Adrenal gland (tissue), 12 donors: ENCODE results near the gene OSBPL7. TPM values are rescaled to one million over a fixed set of nuclear protein-coding genes. Genes with fewer than 3 reads are reported as not detected.

Experiments used
- DNase-seq, 7 donors: peaks; one replicate each; pipeline ENCODE4 v3.0.0-alpha.2; 2019 to 2020
- H3K27ac ChIP-seq, 5 donors: fragments of 200-600 bp; sonication (generic) in 4 of 5; 1 replicate in 3 of 5; 2 replicates in 2 of 5; pipeline versions ENCODE4 v1.5.1 to v1.8.0; 2016 to 2020; ENCODE audit warnings: mild to moderate bottlenecking in 1 of 5
- H3K27me3 ChIP-seq: fragments of 200-600 bp; 2 replicates; pipeline ENCODE4 v1.8.0; 2021
- H3K36me3 ChIP-seq, 2 donors: fragments of 200-600 bp; replicated peaks in 1 of 2; 1 replicate in 1 of 2; 2 replicates in 1 of 2; pipeline versions ENCODE4 v1.5.1 to v1.8.0; 2018 to 2022
- H3K4me1 ChIP-seq, 2 donors: fragments of 200-600 bp; replicated peaks in 1 of 2; 1 replicate in 1 of 2; 2 replicates in 1 of 2; pipeline versions ENCODE4 v1.5.1 to v1.8.0; 2018 to 2021
- H3K4me3 ChIP-seq, 4 donors: fragments of 200-600 bp; sonication (generic) in 3 of 4; one replicate each; pipeline ENCODE4 v1.5.1; 2016 to 2018
- H3K9me3 ChIP-seq, 3 donors: fragments of 200-600 bp; sonication (generic) in 1 of 3; replicated peaks in 1 of 3; 1 replicate in 2 of 3; 2 replicates in 1 of 3; pipeline versions ENCODE4 v1.5.1 to v1.8.0; 2016 to 2021
- CTCF ChIP-seq, 6 experiments: fragments of 450-650 bp in 4 of 6; fragments of 200-600 bp in 2 of 6; sonication (generic) in 1 of 6; IDR thresholded peaks; 1 replicate in 5 of 6; 2 replicates in 1 of 6; pipeline versions ENCODE4 v1.5.1 to v1.8.0; 2016 to 2021; ENCODE audit warnings: antibody characterized with exemption in 6 of 6, mild to moderate bottlenecking in 2 of 6, moderate library complexity in 1 of 6
- POLR2A ChIP-seq, 2 donors: fragments of 450-650 bp; IDR thresholded peaks; one replicate each; pipeline ENCODE4 v1.6.1; 2017; ENCODE audit warnings: antibody characterized with exemption in 2 of 2, mild to moderate bottlenecking in 2 of 2, moderate library complexity in 1 of 2
- WGBS, 4 donors: extraction: QIAGEN DNeasy Blood & Tissue Kit in 2 of 4; methylation state at CpG; one replicate each; pipeline versions ENCODE4 v1.1.5 to v1.1.7; 2013 to 2017; 5-methylcytosine and 5-hydroxymethylcytosine counted together
- intact Hi-C, 2 donors: fragments of 100-400 bp; cut with DNase I; formaldehyde crosslinking; loops; one replicate each; pipeline versions ENCODE4 v1.14.1 to v1.15.0; 2022 to 2023
- polyA plus RNA-seq, 3 donors: library from polyadenylated mRNA; stranded (reverse); fragments of 200-250 nt in 2 of 3; fragments of 350-450 nt in 1 of 3; fragmentation: Illumina TruSeq in 1 of 3; extraction: RNeasy Lipid Tissue Mini Kit (QIAGEN cat#74804) in 1 of 3; gene quantifications; one replicate each; pipeline ENCODE4 v1.2.3, GENCODE V29; 2013 to 2014
- total RNA-seq, 9 donors: library from RNA; depleted of rRNA in 4 of 9; stranded (reverse); fragments of >200 nt in 4 of 9; fragments of 120-200 nt in 1 of 9; fragmentation: NEBNext Ultra II Directional in 1 of 9; extraction: Animal tissue kit (Norgen Biotek cat#: 25700) in 1 of 9; gene quantifications; one replicate each; pipeline versions ENCODE4 v1.1.0 to v1.2.4, GENCODE V29; 2013 to 2023
- donor health status: healthy with polysubstance abuse.
- donor health status: Bipolar disorder and iron deficiency.
- donor health status: DM: yes; HTN: yes; CAD: no.
- donor health status: DM: no; HTN: no; CAD: no.
- donor health status: DM: no; HTN: no; CAD: no.
- donor health status: DM: yes; HTN: yes; CAD: no.

Gene OSBPL7
- total and polyA plus RNA-seq, 12 donors, result 2.0 to 22.4 (median 6.6) TPM

GRCh38 chr17:47862621-47863440 lies 41.2 kb upstream of the OSBPL7 start:
- no peak for DNase-seq
- Histone ChIP-seq H3K27me3 (peaks cover 3% of the 10 kb centered on the region), H3K27ac (peak overlapping the region in 2 of 5 donors; percentile 9 to 39), H3K4me1 (peaks cover 9 to 10% of the 10 kb centered on the region in 2 donors), H3K36me3 (no peaks in the 10 kb centered on the region), H3K4me3 (no peak overlapping the region), H3K9me3 (no peaks in the 10 kb centered on the region)
- 52 to 70% (median 57%) methylated on average over 7 of the region's 7 CpGs for WGBS, 4 donors
- intact Hi-C loops, result no loop called here
- TF ChIP-seq POLR2A (IDR thresholded peaks at IDR 0.05), result no peak
- no peak for TF ChIP-seq CTCF (IDR thresholded peaks at IDR 0.05)

- H3K4me1 ChIP-seq, result peaks cover 9 to 10% of the 10 kb centered on the region in 2 donors
- no peak overlapping the region for H3K27ac ChIP-seq
- 79 to 91% (median 86%) methylated on average over 5 of the region's 5 CpGs for WGBS, 4 donors
- H3K9me3 ChIP-seq, result no peaks in the 10 kb centered on the region
- DNase-seq, result no peak
- no peaks in the 10 kb centered on the region for H3K36me3 ChIP-seq
- TF ChIP-seq CTCF (IDR thresholded peaks at IDR 0.05), result no peak
- TF ChIP-seq POLR2A (IDR thresholded peaks at IDR 0.05), result no peak
- peaks cover 9% of the 10 kb centered on the region for H3K27me3 ChIP-seq
- intact Hi-C loops, result no loop called here
- H3K4me3 ChIP-seq, result no peak overlapping the region
These were observed 38.8 kb upstream of the OSBPL7 start for GRCh38 chr17:47860386-47860785.

- H3K36me3 ChIP-seq, result no peaks in the 10 kb centered on the region
- H3K27ac ChIP-seq, result no peak overlapping the region
- H3K9me3 ChIP-seq, result no peaks in the 10 kb centered on the region
- no peak for DNase-seq
- H3K27me3 ChIP-seq, result peaks cover 35% of the 10 kb centered on the region
- 75 to 84% (median 77%) methylated on average over 16 of the region's 16 CpGs for WGBS, 4 donors
- intact Hi-C loops, result no loop called here
- peaks cover 5 to 6% of the 10 kb centered on the region in 2 donors for H3K4me1 ChIP-seq
- TF ChIP-seq CTCF (IDR thresholded peaks at IDR 0.05) (no peak), POLR2A (IDR thresholded peaks at IDR 0.05) (no peak)
- H3K4me3 ChIP-seq, result no peak overlapping the region
These were observed 36.2 kb upstream of the OSBPL7 start for GRCh38 chr17:47857551-47858455.

GRCh38 chr17:47856830-47857229 lies 35.2 kb upstream of the OSBPL7 start:
- intact Hi-C loops, result no loop called here
- no peak for DNase-seq
- peaks cover 42% of the 10 kb centered on the region for H3K27me3 ChIP-seq
- TF ChIP-seq CTCF (IDR thresholded peaks at IDR 0.05) (no peak), POLR2A (IDR thresholded peaks at IDR 0.05) (no peak)
- no peaks in the 10 kb centered on the region for H3K4me1 ChIP-seq
- no peaks in the 10 kb centered on the region for H3K9me3 ChIP-seq
- no peaks in the 10 kb centered on the region for H3K36me3 ChIP-seq
- no peak overlapping the region for H3K27ac ChIP-seq
- no peak overlapping the region for H3K4me3 ChIP-seq
